ENCODE measurements around the gene NCEH1. TPM values are rescaled to one million over a fixed set of nuclear protein-coding genes. Genes with fewer than 3 reads are reported as not detected.

Gene NCEH1
- total and polyA plus RNA-seq, 10 of the 15 experiments (the other 5 are each of a cell fraction or from before 2014, with no cell fraction given): 1.8 to 8.1 (median 4.5) TPM

- no peak for TF ChIP-seq BCLAF1 (IDR thresholded peaks at IDR 0.05)
- TF ChIP-seq POLR2A (IDR thresholded peaks at IDR 0.05; ENCODE audit: low read depth, low read length): no peak
- TF ChIP-seq ZNF622 (IDR thresholded peaks at IDR 0.05): no peak
- TF ChIP-seq, protein P1, sequence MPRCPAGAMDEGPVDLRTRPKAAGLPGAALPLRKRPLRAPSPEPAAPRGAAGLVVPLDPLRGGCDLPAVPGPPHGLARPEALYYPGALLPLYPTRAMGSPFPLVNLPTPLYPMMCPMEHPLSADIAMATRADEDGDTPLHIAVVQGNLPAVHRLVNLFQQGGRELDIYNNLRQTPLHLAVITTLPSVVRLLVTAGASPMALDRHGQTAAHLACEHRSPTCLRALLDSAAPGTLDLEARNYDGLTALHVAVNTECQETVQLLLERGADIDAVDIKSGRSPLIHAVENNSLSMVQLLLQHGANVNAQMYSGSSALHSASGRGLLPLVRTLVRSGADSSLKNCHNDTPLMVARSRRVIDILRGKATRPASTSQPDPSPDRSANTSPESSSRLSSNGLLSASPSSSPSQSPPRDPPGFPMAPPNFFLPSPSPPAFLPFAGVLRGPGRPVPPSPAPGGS (IDR thresholded peaks at IDR 0.05; ENCODE audit: borderline replicate concordance, insufficient read depth, low read depth, low read length, poor library complexity, severe bottlenecking): no peak
- TF ChIP-seq SMAD5 (IDR thresholded peaks at IDR 0.05; ENCODE audit: low read depth): no peak
These were observed 95.6 kb downstream of the NCEH1 start (continued) for GRCh38 chr3:172615296-172615695.

DNA sequence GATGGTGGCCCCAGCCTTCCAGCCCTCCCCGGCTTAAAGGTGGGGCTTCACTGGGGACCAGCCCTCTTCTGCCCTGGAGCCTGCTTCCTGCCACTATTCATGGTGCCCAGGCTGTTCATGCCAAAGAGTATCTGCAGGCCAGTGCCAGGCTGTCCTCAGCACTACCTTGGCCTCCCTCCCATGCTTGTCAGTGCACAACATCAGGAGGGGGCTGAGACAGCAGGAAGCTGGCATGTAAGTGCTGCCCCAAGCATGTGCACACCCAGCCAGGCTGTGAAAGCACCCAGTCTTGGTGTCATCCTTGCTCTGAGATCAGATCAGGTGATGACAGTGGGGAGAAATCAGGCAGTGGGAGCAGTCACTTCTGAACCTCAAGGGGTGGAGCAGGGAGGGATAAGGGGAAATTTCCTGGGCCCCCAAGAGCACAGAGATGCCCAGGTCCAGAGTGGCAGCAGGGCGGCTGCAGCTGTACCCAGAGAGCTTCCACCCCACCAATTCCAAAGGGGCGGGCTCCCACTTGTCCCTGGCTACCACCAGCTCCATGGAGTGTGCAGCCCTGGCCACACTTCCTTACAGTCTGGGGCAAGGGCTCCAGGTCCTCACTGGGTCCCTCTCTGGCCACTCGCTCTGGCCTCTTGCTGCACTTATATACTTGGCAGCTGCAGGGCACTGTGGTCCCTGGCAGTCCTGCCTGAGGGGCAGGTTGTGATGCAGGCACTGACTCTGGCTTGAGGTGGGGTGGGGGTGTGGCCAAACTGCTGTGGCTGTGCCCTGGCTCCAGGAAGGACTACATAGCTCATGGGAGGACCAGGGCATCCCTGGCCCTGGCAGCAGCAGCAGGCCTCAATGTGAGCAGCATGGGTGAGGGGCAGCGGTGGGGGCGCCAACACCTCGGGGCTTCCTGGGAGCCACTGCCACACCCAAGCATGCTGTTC lies 96.3 kb downstream of the NCEH1 start:
- H3K36me3 ChIP-seq (ENCODE audit: control insufficient read depth in 2 of 2, insufficient read depth in 2 of 2, low read length in 1 of 2): no peaks in the 10 kb centered on the region
- H3K79me2 ChIP-seq (ENCODE audit: control insufficient read depth, insufficient read depth, low read length): no peaks in the 10 kb centered on the region
- ChIA-PET CTCF (interaction anchor here (0.6 to 3.4 kb wide), 6 partner anchors 8 to 1746 kb away, joined by 3 to 15 read pairs (median 4); no protein-coding TSS in a partner anchor), RAD21 (ENCODE audit: unreplicated experiment) (no interaction called here), POLR2A (interaction anchor here (1.0 to 1.9 kb wide), 2 partner anchors 8 to 12 kb away, joined by 4 to 7 read pairs; no protein-coding TSS in a partner anchor), SMC1A (ENCODE audit: uncharacterized antibody, unreplicated experiment) (no interaction called here)
- H3K9ac ChIP-seq (ENCODE audit: control insufficient read depth, insufficient read depth, low read length): no peak overlapping the region
- H3K4me2 ChIP-seq (ENCODE audit: control insufficient read depth, insufficient read depth): no peak overlapping the region
- FAIRE-seq (no peak), DNase-seq (ENCODE audit: low read depth, low spot score) (no peak), ATAC-seq (no peak)
- no TSS peak for BruUV-seq (replicated peaks)
- peaks cover 12% of the 10 kb centered on the region; the same call in 2 of the 3 replicates for H3K9me3 ChIP-seq (replicated peaks; ENCODE audit: control insufficient read depth, insufficient read depth, low read length)
- WGBS (ENCODE audit: insufficient coverage, insufficient replicate concordance, low lambda C conversion rate, missing lambda C conversion rate): 97% methylated on average over 7 of the region's 7 CpGs
- intact Hi-C loops (cut with micrococcal nuclease; ENCODE audit: unreplicated experiment): no loop called here
- no peaks in the 10 kb centered on the region for H3K27me3 ChIP-seq (replicated peaks in 1 of 2; ENCODE audit: control insufficient read depth in 2 of 2, insufficient read depth in 2 of 2, low read length in 1 of 2)
- H3K4me3 ChIP-seq: no peak overlapping the region
- H3K4me1 ChIP-seq (ENCODE audit: control insufficient read depth, insufficient read depth, low read length): peaks cover 3% of the 10 kb centered on the region; the same call in 1 of the 2 replicates
- no peak overlapping the region for H3K27ac ChIP-seq (ENCODE audit: control insufficient read depth, insufficient read depth)
- no peaks in the 10 kb centered on the region for H4K20me1 ChIP-seq (ENCODE audit: control insufficient read depth, insufficient read depth)
- in situ Hi-C loops (cut with MboI): no loop called here
- H2AFZ ChIP-seq (ENCODE audit: control insufficient read depth, low read depth, low read length): no peak overlapping the region
- TF ChIP-seq, protein P2, sequence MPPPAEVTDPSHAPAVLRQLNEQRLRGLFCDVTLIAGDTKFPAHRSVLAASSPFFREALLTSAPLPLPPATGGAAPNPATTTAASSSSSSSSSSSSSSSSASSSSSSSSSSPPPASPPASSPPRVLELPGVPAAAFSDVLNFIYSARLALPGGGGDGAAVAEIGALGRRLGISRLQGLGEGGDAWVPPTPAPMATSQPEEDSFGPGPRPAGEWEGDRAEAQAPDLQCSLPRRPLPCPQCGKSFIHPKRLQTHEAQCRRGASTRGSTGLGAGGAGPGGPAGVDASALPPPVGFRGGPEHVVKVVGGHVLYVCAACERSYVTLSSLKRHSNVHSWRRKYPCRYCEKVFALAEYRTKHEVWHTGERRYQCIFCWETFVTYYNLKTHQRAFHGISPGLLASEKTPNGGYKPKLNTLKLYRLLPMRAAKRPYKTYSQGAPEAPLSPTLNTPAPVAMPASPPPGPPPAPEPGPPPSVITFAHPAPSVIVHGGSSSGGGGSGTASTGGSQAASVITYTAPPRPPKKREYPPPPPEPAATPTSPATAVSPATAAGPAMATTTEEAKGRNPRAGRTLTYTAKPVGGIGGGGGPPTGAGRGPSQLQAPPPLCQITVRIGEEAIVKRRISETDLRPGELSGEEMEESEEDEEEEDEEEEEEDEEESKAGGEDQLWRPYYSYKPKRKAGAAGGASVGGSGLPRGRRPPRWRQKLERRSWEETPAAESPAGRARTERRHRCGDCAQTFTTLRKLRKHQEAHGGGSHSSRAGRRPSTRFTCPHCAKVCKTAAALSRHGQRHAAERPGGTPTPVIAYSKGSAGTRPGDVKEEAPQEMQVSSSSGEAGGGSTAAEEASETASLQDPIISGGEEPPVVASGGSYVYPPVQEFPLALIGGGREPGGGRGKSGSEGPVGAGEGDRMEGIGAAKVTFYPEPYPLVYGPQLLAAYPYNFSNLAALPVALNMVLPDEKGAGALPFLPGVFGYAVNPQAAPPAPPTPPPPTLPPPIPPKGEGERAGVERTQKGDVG (CRISPR knock-in tag; IDR thresholded peaks at IDR 0.05): no peak
- TF ChIP-seq BCL11A (IDR thresholded peaks at IDR 0.05; ENCODE audit: low read depth, low read length) (no peak), SREBF1 (IDR thresholded peaks at IDR 0.05; ENCODE audit: low read length) (no peak), FOXM1 (IDR thresholded peaks at IDR 0.05; ENCODE audit: low read depth, low read length) (no peak)
- TF ChIP-seq, protein P3, sequence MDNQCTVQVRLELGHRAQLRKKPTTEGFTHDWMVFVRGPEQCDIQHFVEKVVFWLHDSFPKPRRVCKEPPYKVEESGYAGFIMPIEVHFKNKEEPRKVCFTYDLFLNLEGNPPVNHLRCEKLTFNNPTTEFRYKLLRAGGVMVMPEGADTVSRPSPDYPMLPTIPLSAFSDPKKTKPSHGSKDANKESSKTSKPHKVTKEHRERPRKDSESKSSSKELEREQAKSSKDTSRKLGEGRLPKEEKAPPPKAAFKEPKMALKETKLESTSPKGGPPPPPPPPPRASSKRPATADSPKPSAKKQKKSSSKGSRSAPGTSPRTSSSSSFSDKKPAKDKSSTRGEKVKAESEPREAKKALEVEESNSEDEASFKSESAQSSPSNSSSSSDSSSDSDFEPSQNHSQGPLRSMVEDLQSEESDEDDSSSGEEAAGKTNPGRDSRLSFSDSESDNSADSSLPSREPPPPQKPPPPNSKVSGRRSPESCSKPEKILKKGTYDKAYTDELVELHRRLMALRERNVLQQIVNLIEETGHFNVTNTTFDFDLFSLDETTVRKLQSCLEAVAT (IDR thresholded peaks at IDR 0.05): no peak
